HG02852 (cell line): ENCODE measurements around the gene ATP8B3.
"Not testable (repeated sequence)": the region's sequence is repeated elsewhere in the genome, so short reads cannot be mapped to it uniquely, and the experiment has no call there.

Experiments used
- ATAC-seq: cut with Tn5 transposase; IDR thresholded peaks from one replicate; pipeline ENCODE4 v1.9.1; 2021; ENCODE audit warnings: mild to moderate bottlenecking, moderate library complexity; ENCODE audit not compliant: unreplicated experiment

Gene ATP8B3

DNA sequence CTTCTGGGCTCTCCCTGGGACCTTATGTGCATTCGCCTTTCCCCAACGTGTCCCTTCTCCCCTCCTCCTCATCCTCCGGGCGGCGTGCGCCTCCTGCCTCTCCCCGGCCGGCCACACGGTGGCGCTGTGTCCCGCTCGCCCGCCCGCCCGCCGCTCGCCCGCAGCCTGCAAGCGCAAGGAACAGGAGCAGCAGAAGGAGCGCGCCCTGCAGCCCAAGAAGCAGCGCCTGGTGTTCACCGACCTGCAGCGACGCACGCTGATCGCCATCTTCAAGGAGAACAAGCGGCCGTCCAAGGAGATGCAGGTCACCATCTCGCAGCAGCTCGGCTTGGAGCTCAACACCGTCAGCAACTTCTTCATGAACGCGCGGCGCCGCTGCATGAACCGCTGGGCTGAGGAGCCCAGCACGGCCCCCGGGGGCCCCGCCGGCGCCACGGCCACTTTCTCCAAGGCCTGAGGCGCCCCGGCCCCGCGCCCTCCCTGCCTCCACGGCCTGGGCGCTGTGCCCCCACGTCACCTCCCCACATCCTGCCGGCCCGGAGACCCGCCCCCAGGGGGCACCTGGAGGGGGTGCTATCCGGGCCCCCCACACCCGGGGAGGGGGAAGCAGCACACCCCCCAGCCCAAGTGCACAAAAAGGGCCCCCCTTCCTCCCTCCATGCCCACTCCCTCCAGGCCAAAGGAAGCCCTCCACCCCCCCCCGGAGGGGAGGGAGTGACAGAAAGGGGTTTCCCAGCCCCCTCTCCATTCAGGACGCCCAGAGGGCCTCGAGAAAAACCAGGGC is 36.9 kb downstream of the ATP8B3 start:
- ATAC-seq, result no peak

DNA sequence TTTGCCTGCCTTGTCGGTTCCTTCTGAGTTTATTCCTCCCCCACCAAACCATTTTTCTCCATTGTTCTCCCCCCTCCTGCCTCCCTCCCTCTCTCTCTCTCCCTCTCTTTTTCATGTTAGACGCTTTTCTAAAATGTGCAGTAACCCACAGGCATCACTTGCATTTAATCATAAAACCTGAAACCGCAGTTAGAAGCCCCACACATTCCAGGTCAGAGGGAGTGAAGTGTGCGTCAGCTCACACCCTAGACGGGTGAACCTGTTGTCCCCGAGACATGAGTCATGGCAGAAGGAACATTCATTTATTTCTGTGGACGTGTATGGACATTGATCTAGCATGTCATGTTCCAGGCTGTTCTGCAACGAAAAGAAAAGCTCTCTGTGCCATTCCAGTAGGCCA is 38.9 kb downstream of the ATP8B3 start:
- no peak for ATAC-seq

DNA sequence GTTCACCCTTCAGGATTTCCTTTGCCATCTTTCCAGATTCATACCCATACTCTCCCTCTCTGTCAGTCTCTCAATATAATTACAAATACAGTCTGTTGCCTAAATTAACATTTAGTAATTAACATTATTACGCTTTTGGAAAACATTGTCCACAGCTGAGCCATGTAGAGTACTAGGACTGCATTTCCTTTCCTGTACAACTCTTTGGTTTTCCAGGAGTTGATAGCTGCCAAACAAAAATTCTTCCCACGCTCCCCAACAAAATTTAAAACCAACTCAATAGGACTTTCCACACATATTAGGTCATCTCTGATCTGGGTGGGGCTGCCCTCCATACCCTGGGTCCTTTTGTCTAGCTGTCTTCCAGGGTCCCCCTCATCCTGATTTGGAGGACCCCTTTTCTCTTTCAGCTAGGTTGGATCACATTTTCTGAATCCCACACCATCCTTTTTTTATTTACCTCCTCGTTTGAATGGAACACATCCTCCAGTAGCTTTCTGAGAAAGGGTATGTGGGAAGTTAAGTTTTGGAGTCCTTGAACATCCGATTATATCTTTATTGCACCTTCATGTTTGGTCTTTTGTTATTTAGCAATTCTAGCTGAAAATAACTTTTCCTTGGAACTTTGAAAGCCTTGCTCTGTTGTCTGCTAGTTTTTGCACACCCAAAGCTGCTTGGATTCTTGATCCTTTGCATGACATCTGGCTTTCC is 41.1 kb downstream of the ATP8B3 start:
- no peak for ATAC-seq

DNA sequence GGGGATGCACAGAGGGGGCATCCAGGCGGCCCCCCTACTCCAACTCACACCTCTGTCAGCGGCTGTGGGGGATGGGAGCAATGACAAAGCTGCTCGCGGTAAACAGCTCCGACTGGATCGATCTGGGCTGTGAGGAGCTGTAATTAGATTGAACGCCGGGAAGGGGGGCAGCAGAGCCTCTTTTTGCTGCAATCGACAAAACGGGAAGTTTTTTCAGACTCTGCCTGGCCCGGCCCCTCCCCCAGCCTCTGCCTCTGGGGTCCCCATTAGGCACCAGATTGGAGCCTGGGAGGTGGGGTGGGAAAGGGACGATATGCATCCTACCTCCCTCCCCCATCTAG is 42.5 kb downstream of the ATP8B3 start:
- ATAC-seq, result no peak

DNA sequence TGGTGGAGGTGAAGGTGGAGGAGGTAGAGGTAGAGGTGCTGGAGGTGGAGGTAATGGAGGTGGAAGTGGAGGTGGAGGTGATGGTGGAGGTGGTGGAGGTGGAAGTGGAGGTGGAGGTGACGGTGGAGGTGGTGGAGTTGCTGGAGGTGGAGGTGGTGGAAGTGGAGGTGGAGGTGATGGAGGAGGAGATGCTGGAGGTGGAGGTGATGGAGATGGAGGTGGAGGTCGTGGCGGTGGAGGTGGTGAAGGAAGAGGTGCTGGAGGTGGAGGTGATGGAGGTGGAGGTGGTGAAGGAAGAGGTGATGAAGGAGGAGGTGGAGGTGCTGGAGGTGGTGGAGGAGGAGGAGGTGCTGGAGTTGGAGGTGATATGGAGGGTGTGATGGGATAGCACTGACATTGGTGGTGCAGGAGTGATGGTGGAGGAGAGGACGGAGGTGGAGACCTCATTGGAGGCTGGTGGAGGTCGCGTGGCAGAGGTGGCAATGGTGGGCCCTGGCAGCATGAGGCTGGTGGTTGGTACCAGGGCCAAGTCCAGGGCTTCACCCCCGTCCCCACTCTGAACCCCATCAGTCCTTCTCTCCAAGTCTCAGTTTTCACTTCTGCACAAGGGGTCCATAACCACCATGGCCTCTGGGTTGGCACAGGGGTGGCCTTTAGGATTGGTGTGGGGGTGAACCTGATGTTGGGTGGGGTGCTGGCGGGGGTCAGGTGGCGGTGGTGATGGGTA is 43.0 kb downstream of the ATP8B3 start:
- ATAC-seq, result no peak

DNA sequence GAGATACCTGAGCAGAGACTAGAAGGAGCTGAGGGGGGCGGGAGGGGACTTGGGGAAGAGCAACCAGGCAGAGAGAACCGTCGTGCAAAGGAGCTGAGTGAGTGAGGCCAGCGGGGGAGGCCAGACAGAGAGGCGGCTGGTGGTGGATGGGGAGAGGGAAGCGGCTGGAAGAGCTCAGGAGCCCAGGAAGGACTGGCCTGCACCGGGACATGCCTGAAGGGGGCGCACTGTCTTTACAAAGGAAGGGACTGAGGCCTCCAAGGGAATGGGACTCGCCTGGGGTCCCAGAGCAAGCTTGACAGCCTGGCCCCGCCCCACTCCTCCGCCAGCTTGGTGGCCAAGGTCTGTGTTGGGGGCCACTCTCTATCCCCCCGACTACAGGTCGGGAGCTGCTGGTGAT is 43.8 kb downstream of the ATP8B3 start:
- no peak for ATAC-seq

DNA sequence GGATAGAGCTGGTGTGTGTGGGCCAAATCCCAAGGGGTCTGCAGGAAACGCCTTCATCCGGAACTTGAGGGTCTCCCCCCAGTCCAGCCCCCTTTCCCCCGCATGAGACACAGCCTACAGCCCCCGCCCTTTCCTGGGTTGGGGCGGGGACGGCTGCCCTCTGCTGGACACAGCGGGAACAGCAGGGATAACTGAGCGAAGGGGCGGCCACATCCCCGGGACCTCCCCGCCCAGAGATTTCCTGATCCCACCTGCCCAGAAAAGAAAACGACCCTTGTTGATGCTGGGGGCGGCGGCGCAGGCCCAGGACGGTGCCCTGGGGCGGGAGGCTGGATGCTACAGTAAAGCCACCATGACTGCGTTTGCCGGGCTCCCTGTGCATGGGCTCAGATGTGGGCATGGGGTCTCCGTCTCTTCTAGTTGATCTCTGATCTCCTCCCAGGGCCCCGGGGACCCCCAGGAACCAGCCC is 44.6 kb downstream of the ATP8B3 start:
- ATAC-seq, result no peak

DNA sequence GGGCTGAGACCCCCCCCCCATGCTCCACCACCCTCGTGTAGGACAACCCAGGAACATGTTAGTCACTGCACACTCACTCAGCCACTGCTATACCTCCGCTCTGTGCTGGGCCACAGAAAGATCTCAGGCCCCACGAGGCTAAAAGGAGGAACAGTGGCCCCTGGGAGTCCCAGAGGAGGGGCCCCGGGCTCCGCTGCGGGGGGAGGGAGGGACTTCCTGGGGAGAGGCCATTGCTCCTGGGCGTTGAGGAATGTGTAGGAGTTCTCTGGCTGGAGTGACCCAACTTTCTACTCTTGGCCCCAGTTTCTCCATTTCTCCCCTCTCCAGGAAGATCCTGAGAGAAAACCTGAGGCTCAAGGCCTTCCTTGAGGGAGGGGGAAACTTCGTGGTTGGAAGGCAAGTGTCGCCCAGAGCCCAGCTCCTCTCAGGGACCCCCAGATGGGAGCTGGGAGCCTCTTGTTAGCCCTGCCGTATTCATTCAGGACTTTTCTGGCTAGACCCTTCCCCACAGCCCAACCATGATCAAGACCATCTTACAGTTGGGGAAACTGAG is 45.2 kb downstream of the ATP8B3 start:
- no peak for ATAC-seq

DNA sequence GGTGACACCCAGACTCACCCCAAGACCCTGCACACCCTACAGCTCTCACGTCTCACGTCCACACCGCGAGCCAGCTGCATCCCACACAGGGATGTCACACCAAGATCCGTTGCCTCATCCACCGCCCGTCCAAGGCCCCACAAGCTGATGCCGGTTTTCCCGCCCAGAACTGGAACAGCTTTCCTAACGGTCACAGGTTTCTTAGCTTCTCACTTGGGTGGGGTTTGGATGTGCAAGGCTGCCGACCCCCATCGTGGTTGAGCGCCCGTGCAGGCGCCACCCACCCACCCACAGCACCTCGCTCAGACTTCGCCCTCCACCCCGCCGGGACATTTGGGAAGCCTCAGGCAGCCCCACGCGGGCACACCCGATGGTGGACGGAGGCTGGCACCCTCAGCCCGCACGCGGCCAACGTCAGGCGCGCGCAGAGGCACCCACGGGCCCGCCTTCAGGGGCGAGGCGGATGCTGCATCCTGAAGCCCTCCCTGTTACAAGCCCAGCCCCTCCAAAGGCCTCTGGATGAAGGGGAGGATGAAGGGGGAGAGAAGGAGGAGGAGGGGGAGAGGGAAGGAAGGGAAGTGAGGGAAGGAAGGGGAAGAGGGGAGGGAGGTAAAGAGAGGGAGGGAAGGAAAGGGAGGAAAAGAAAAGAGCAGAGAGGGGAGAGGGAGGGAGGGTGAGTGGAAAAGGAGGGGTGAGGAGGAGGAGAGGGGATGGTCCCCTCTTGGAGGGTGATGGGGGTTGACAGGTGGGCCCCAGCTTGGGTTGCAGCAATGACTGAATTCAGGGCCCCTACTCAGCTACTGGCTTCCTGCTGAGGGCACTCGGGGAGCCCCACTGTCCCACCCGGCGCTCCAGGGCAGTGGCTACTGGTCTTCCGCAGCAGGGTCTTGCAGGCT is 45.9 kb downstream of the ATP8B3 start:
- no peak for ATAC-seq

DNA sequence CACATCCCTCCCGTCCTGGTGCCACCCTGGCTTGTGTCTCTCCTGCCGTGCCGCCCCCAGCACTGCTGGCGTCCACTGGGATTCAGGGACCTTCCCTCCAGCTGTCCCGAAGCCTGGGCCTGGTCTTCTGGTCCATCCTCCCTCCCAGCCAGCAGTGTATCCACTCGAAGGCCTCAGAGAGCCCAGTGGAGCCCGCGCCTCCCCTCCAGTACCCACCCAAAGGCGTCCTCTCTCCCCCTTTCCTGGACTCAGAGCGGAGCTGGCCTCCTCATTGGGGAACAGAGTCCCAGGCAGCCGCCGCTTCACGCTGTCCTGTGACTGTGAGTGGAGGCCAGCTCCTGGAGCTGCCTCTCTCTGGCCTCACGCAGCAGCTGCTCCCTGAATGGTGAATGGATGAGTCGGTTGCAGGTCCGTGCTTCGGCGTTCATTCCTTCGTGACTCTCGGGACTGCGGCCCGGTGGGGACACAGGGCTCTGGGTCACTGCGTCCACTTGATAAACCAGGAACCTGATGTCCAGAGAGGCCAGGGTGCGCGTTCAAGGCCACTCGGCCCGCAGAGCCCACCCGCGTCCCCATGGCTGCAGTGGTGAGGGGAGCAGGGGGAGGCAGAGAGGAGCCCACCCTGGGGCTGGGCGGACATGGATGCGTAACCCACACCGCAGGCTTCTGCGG is 46.7 kb downstream of the ATP8B3 start:
- no peak for ATAC-seq

DNA sequence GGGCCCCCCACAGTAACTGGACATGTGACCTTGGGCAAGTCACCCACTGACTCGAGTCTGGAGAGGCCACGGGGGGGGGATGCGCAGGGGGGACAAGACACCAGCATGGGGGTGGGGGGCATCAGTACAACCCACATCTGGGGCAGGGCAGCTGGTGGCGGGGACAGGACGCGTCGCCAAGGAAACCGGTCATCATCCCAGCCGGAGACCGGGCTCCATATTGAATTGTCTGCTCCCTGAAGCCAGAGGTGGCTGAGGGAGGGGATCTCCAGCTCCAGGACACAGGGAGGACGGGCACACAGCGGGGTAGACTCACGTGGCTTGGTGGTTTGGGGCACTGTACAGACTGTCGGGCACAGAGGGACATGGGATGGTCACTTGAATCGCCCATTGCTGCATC is 47.3 kb downstream of the ATP8B3 start:
- no peak for ATAC-seq

DNA sequence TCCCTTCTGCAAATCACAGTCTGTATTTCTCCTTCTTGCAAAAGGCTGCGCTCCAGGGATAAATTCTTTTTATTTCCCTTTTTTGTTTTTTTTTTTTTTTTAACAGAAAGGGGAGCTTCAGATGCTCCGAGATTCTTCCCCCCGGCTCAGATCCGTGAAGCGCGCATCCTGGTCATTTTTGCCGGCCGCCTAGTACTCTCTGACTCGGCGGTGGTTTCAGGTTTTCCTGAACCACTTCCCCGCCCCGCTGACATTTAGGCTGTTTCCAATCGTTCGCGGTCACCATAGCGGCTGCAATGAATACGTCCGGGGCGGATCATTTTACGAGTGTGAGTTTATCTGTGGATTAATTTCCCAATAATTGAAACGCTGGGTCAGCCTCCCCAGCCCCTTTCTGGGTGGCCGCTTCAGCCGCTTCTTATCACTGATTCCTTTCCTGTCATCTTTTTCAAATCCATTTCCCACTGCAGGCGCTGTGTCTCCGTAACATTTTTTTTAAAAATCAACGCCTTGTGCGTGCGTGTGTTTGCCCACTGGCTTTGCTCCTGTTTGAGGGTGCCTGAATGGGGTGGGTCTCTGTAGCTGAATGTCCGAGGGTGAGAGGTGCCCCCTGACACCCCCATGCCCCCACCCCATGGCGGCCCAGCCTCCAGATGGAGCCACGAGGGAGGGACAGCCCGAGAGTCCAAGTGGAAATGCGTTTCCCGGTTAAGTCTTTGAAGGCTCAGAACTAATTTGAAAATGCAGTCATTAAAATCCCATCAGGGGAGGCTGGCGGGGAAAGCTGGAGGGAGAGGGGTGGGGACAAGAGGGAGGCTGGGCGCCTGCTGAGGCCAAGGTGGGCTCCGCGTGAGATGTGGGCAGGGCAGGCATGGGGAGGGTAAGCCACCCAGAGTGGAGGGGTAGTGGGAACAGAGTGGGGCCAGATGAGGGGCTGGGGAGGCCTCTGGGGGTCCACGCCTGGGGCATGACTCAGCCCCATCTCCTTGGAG is 48.1 kb downstream of the ATP8B3 start:
- no peak for ATAC-seq

DNA sequence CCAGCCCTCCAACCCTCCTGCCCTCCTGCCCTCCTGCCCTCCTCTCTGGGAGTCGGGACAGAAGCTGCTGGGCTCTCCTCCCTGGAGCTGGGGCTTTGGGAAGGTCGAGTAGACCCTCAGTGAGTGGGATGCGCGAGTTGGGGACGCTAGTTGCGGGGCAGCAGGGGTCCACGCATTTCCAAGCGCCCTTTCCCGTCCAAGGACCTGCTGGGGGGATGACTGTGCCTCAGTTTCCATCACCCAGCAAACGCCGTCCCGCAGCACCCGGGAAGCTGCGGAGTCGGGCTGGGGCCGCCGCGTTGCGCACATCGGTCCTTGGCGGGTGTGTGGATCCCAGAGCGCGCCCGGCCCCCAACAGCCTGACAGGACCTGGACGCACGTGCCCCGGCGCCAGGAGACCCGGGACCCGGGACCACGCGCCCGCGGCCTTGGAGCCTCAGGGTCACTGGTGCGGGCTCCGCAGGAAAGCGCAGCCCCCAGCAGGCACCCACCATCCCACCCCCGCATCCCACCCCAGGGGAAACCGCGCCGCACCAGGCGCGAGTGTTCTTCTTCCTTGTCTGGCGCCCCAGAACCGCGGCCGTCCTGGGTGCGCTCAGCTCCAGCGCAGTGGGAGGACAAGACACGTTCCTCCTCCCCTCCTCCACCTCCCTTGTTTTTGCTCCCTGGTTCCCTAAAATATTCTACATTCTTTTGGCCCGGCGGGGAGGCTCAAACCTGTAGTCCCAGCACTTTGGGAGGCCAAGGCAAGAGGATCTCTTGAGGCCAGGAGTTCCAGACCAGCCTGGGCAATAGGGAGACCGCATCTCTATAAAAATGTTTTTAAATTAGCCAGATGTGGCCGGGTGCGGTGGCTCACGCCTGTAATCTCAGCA is 49.6 kb downstream of the ATP8B3 start:
- no peak for ATAC-seq

DNA sequence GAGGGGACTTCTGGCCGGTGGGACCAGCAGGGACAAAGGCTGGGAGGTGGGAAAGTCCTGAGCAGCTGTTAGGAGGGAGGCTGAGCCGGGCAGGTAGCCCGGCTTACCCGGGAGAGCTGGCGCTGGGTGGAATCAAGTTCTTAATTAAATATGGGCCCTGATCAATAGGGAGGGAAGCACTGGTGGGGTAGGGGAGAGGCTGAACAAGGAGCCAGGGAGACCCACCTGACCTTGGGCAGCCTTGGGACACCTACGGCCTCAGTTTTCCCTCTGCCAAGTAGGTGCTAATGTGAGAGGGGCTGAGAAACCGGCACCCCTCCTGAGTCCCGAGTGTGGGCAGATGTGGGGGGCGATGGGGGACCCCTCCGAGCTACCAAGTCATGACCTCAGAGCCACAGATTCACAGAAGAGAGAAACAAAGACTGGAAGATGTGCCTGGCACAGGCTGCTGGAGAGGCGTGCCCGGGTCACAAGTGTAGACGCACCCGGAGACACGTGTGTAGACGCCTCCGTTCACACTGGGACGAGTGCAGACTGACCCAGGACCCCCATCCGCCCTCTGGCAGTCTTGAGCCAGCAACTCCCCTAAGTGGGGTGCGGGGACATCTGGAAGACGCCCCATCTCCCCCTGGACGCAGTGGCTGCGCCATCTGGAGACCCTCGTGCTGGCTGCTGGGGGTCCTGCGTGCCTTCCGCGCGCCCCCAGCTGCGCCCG is 50.4 kb downstream of the ATP8B3 start:
- no peak for ATAC-seq

DNA sequence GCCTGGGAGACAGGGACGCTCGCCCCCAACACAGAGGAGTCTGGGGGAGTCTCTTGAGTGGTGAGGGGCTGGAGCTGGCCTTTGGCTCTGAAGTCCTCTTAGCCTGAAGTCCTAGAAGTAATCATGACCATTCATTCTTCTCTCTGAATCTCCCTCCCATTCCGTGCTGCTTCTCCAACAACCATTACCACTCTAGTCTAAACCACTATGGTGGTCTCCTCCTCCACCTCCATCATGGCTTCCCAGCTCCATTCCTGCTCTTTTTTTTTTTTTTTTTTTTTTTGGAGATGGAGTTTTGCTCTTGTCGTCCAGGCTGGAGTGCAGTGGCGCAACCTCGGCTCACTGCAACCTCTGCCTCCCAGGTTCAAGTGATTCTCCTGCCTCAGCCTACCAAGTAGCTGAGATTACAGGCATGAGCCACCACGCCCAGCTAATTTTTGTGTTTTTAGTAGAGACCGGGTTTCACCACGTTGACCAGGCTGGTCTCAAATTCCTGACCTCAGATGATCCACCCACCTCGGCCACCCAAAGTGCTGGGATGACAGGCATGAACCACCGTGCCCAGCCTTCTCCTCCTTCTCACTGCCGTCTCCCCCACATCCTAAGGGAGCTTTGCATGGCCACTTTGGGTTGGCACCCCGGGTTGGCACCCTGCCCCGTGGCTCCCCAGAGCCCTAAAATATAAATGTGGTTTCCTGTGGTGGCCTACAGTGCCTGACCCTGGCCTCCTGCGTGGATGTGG is 51.1 kb downstream of the ATP8B3 start:
- ATAC-seq, result not testable (repeated sequence)

DNA sequence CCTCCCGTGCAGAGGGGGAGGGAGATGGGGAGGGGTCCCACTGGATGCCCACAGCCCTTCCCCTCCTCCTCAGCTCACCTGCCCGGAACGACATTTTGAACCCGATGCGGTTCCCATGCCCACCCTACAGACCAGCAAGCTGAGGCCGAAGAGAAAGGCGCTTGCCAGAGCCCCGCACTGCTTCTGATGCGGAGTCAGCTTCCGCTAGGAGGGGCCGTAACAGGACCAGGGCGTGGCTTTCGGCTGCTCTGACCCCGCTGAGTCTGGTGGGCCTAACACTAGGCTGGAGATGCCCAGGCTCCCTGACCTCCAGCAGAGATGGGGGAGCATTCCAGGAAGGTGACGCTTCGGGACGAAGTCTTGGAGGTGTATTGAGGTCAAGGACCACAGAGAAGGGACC is 52.1 kb downstream of the ATP8B3 start:
- no peak for ATAC-seq
